ENCODE results near the gene OGFRL1. TPM values are rescaled to one million over a fixed set of nuclear protein-coding genes. Genes with fewer than 3 reads are reported as not detected.

The OGFRL1 gene
- total and polyA plus RNA-seq, 2 of the 13 experiments (the other 11 are each of a cell fraction or from before 2014, with no cell fraction given): 0.26 to 0.80 TPM

- Histone ChIP-seq H3K9ac (ENCODE audit: insufficient read depth, low read depth, low read length) (no peak overlapping the region), H3K4me2 (ENCODE audit: low read depth, low read length) (no peak overlapping the region), H3K4me3 (replicated peaks in 1 of 3; ENCODE audit: insufficient read depth in 1 of 3, low read depth in 2 of 3, low read length in 3 of 3) (no peak overlapping the region), H3K36me3 (replicated peaks in 1 of 2; ENCODE audit: control insufficient read depth in 1 of 2, insufficient read depth in 2 of 2, low read length in 2 of 2) (no peaks in the 10 kb centered on the region), H3K79me2 (ENCODE audit: insufficient read depth, low read length) (no peaks in the 10 kb centered on the region), H3K27me3 (ENCODE audit: control insufficient read depth in 1 of 2, insufficient read depth in 2 of 2, low read length in 2 of 2) (no peaks in the 10 kb centered on the region), H3K27ac (ENCODE audit: extremely low read length, insufficient read depth, low read length) (no peak overlapping the region), H3K9me3 (ENCODE audit: low read length) (no peaks in the 10 kb centered on the region), H3K4me1 (ENCODE audit: insufficient read depth, low read length) (no peaks in the 10 kb centered on the region), H2AFZ (ENCODE audit: low read length) (no peak overlapping the region), H4K20me1 (ENCODE audit: insufficient read depth, low read length) (no peaks in the 10 kb centered on the region)
- no peak for DNase-seq (ENCODE audit: low spot score)
- no peak for ATAC-seq
- intact Hi-C loops (cut with micrococcal nuclease; ENCODE audit: unreplicated experiment): no loop called here
- ChIA-PET POLR2A (no interaction called here), CTCF (ENCODE audit: low intra/inter-chr PET ratio, low total read pairs) (no interaction called here)
- TF ChIP-seq IKZF5 (CRISPR knock-in tag; IDR thresholded peaks at IDR 0.05): no peak
- no peak for TF ChIP-seq NR2C2 (CRISPR knock-in tag; IDR thresholded peaks at IDR 0.05; ENCODE audit: borderline replicate concordance)
- no peak for TF ChIP-seq FOXC1 (CRISPR knock-in tag; IDR thresholded peaks at IDR 0.05; ENCODE audit: borderline replicate concordance)
- BruUV-seq (replicated peaks): no TSS peak
- in situ Hi-C loops (cut with HindIII; ENCODE audit: extremely low pct_ligation_motif_present, low pct_unique_long_range_greater_than_20kb): no loop called here
- no peak for FAIRE-seq
- WGBS (ENCODE audit: low lambda C conversion rate): 6% methylated on average over 3 of the region's 3 CpGs
These were observed 19.7 kb upstream of the OGFRL1 start for GRCh38 chr6:71268735-71269437.

- no peak for DNase-seq (ENCODE audit: low spot score)
- H3K36me3 ChIP-seq (replicated peaks in 1 of 2; ENCODE audit: control insufficient read depth in 1 of 2, insufficient read depth in 2 of 2, low read length in 2 of 2): no peaks in the 10 kb centered on the region
- H3K27me3 ChIP-seq (ENCODE audit: control insufficient read depth in 1 of 2, insufficient read depth in 2 of 2, low read length in 2 of 2): no peaks in the 10 kb centered on the region
- no peaks in the 10 kb centered on the region for H4K20me1 ChIP-seq (ENCODE audit: insufficient read depth, low read length)
- no peaks in the 10 kb centered on the region for H3K79me2 ChIP-seq (ENCODE audit: insufficient read depth, low read length)
- in situ Hi-C loops (cut with HindIII; ENCODE audit: extremely low pct_ligation_motif_present, low pct_unique_long_range_greater_than_20kb): no loop called here
- POLR2A ChIA-PET: no interaction called here
- CTCF ChIA-PET (ENCODE audit: low intra/inter-chr PET ratio, low total read pairs): no interaction called here
- H3K4me3 ChIP-seq (replicated peaks in 1 of 3; ENCODE audit: insufficient read depth in 1 of 3, low read depth in 2 of 3, low read length in 3 of 3): no peak overlapping the region
- no peak for ATAC-seq
- BruUV-seq (replicated peaks): no TSS peak
- no peak overlapping the region for H3K9ac ChIP-seq (ENCODE audit: insufficient read depth, low read depth, low read length)
- H3K4me1 ChIP-seq (ENCODE audit: insufficient read depth, low read length): no peaks in the 10 kb centered on the region
- no peak overlapping the region for H3K4me2 ChIP-seq (ENCODE audit: low read depth, low read length)
- no peaks in the 10 kb centered on the region for H3K9me3 ChIP-seq (ENCODE audit: low read length)
- no peak overlapping the region for H3K27ac ChIP-seq (ENCODE audit: extremely low read length, insufficient read depth, low read length)
- no peak for FAIRE-seq
- intact Hi-C loops (cut with micrococcal nuclease; ENCODE audit: unreplicated experiment): no loop called here
- no peak for TF ChIP-seq FOXO1 (CRISPR knock-in tag; IDR thresholded peaks at IDR 0.05)
- TF ChIP-seq CEBPG (CRISPR knock-in tag; IDR thresholded peaks at IDR 0.05): no peak
- TF ChIP-seq HOXA3 (CRISPR knock-in tag; IDR thresholded peaks at IDR 0.05): no peak
- TF ChIP-seq ASH2L (IDR thresholded peaks at IDR 0.05; ENCODE audit: insufficient read length, low read depth, low read length): no peak
- no peak for TF ChIP-seq GRHL1 (CRISPR knock-in tag; conservative IDR thresholded peaks at IDR 0.05)
- no peak for TF ChIP-seq ZNF484 (CRISPR knock-in tag; IDR thresholded peaks at IDR 0.05; ENCODE audit: borderline replicate concordance, low read depth)
- 11% methylated on average over 3 of the region's 3 CpGs for WGBS (ENCODE audit: low lambda C conversion rate)
- no peak overlapping the region for H2AFZ ChIP-seq (ENCODE audit: low read length)
These were observed 10.5 kb upstream of the OGFRL1 start for GRCh38 chr6:71277926-71278600.

Measured in HepG2 (cell line).